NCI-H146 (cell line): ENCODE measurements around the gene RCBTB2.

Experiments
- DNase-seq: peaks from one replicate; lab custom pipeline; 2025; lab: John Stamatoyannopoulos, UW

The RCBTB2 gene

GRCh38 chr13:48563626-48564025 is 30.7 kb upstream of the RCBTB2 start:
- DNase-seq: no peak

GRCh38 chr13:48562296-48563066 is 29.6 kb upstream of the RCBTB2 start:
- DNase-seq: no peak

- DNase-seq: no peak
Measured at GRCh38 chr13:48561466-48562235, 28.8 kb upstream of the RCBTB2 start.

GRCh38 chr13:48560657-48561337 is 27.9 kb upstream of the RCBTB2 start:
- no peak for DNase-seq

- no peak for DNase-seq
Measured at GRCh38 chr13:48559638-48560320, 26.9 kb upstream of the RCBTB2 start.

- DNase-seq: no peak
Measured at GRCh38 chr13:48556817-48557216, 23.9 kb upstream of the RCBTB2 start.

- no peak for DNase-seq
Measured at GRCh38 chr13:48555441-48555840, 22.6 kb upstream of the RCBTB2 start.

GRCh38 chr13:48551329-48551728 is 18.4 kb upstream of the RCBTB2 start:
- no peak for DNase-seq

GRCh38 chr13:48549658-48550057 is 16.8 kb upstream of the RCBTB2 start:
- DNase-seq: no peak

- no peak for DNase-seq
Measured at GRCh38 chr13:48547663-48548092, 14.8 kb upstream of the RCBTB2 start.

GRCh38 chr13:48545608-48546007 is 12.7 kb upstream of the RCBTB2 start:
- DNase-seq: no peak

- DNase-seq: peak; percentile 75
Measured at GRCh38 chr13:48542581-48543341, 9.9 kb upstream of the RCBTB2 start.

GRCh38 chr13:48542138-48542537 is 9.3 kb upstream of the RCBTB2 start:
- no peak for DNase-seq

- no peak for DNase-seq
Measured at GRCh38 chr13:48539550-48539949, 6.7 kb upstream of the RCBTB2 start.

GRCh38 chr13:48536621-48537250 is 3.9 kb upstream of the RCBTB2 start:
- no peak for DNase-seq

GRCh38 chr13:48535766-48536165 is 2.9 kb upstream of the RCBTB2 start:
- DNase-seq: no peak

GRCh38 chr13:48534911-48535501 is 2.1 kb upstream of the RCBTB2 start:
- no peak for DNase-seq

- DNase-seq: no peak
Measured at GRCh38 chr13:48533961-48534600, 1.2 kb upstream of the RCBTB2 start.

- no peak for DNase-seq
Measured at GRCh38 chr13:48532256-48532505, 699 bp downstream of the RCBTB2 start.
